ENCODE data around the gene SLC12A9.

SLC12A9 gene

GRCh38 chr7:100893318-100893895, 40.9 kb downstream of the SLC12A9 start:
- H3K9me3 ChIP-seq (ENCODE audit: insufficient read depth, low read depth, low read length), result no peaks in the 10 kb centered on the region
- no peaks in the 10 kb centered on the region for H3K27me3 ChIP-seq (ENCODE audit: insufficient read depth, low read length, poor library complexity, severe bottlenecking)
- H3F3A ChIP-seq (ENCODE audit: low read depth), result no peaks in the 10 kb centered on the region
- peaks cover 1% of the 10 kb centered on the region; the same call in 1 of the 2 replicates for H3K79me2 ChIP-seq (ENCODE audit: insufficient read depth, low read length)
- no peak for TF ChIP-seq EZH2phosphoT487 (IDR thresholded peaks at IDR 0.05; ENCODE audit: borderline replicate concordance)
- TF ChIP-seq CTCF (conservative IDR thresholded peaks at IDR 0.05; ENCODE audit: low read length), result no peak
- no peak overlapping the region for H2AFZ ChIP-seq (ENCODE audit: low read length)
- peaks cover 14% of the 10 kb centered on the region for H3K4me1 ChIP-seq (ENCODE audit: insufficient read depth, low read length, poor library complexity, severe bottlenecking)
- H3K9ac ChIP-seq (ENCODE audit: low read depth, low read length, poor library complexity, severe bottlenecking), result no peak overlapping the region
- no peak overlapping the region for H3K4me2 ChIP-seq (ENCODE audit: low read depth, low read length, poor library complexity, severe bottlenecking)
- peaks cover 6% of the 10 kb centered on the region; the same call in 1 of the 2 replicates for H3K36me3 ChIP-seq (ENCODE audit: insufficient read depth, low read length)
- H4K20me1 ChIP-seq (ENCODE audit: insufficient read depth, low read length, poor library complexity, severe bottlenecking), result no peaks in the 10 kb centered on the region
- no peak overlapping the region for H3K4me3 ChIP-seq (ENCODE audit: low read length, poor library complexity, severe bottlenecking)
- no peaks in the 10 kb centered on the region for H3K9me2 ChIP-seq (replicated peaks; ENCODE audit: low read depth, low read length)

GRCh38 chr7:100893910-100894721, 41.6 kb downstream of the SLC12A9 start:
- H3K79me2 ChIP-seq (ENCODE audit: insufficient read depth, low read length), result no peaks in the 10 kb centered on the region; the same call in 1 of the 2 replicates
- no peaks in the 10 kb centered on the region for H3F3A ChIP-seq (ENCODE audit: low read depth)
- no peaks in the 10 kb centered on the region for H4K20me1 ChIP-seq (ENCODE audit: insufficient read depth, low read length, poor library complexity, severe bottlenecking)
- TF ChIP-seq EZH2phosphoT487 (IDR thresholded peaks at IDR 0.05; ENCODE audit: borderline replicate concordance), result no peak
- H3K9me3 ChIP-seq (ENCODE audit: insufficient read depth, low read depth, low read length), result no peaks in the 10 kb centered on the region
- H3K27me3 ChIP-seq (ENCODE audit: insufficient read depth, low read length, poor library complexity, severe bottlenecking), result no peaks in the 10 kb centered on the region
- H3K9me2 ChIP-seq (replicated peaks; ENCODE audit: low read depth, low read length), result no peaks in the 10 kb centered on the region
- no peak overlapping the region for H2AFZ ChIP-seq (ENCODE audit: low read length)
- H3K4me3 ChIP-seq (ENCODE audit: low read length, poor library complexity, severe bottlenecking), result no peak overlapping the region
- H3K4me2 ChIP-seq (ENCODE audit: low read depth, low read length, poor library complexity, severe bottlenecking), result no peak overlapping the region
- H3K4me1 ChIP-seq (ENCODE audit: insufficient read depth, low read length, poor library complexity, severe bottlenecking), result peaks cover 9% of the 10 kb centered on the region
- H3K36me3 ChIP-seq (ENCODE audit: insufficient read depth, low read length), result no peaks in the 10 kb centered on the region; the same call in 1 of the 2 replicates
- no peak overlapping the region for H3K9ac ChIP-seq (ENCODE audit: low read depth, low read length, poor library complexity, severe bottlenecking)

- H3K4me1 ChIP-seq (ENCODE audit: insufficient read depth, low read length, poor library complexity, severe bottlenecking), result peaks cover 4% of the 10 kb centered on the region
- H2AFZ ChIP-seq (ENCODE audit: low read length), result no peak overlapping the region
- H4K20me1 ChIP-seq (ENCODE audit: insufficient read depth, low read length, poor library complexity, severe bottlenecking), result no peaks in the 10 kb centered on the region
- H3K4me2 ChIP-seq (ENCODE audit: low read depth, low read length, poor library complexity, severe bottlenecking), result no peak overlapping the region
- no peaks in the 10 kb centered on the region for H3K9me3 ChIP-seq (ENCODE audit: insufficient read depth, low read depth, low read length)
- no peaks in the 10 kb centered on the region for H3K79me2 ChIP-seq (ENCODE audit: insufficient read depth, low read length)
- H3K4me3 ChIP-seq (ENCODE audit: low read length, poor library complexity, severe bottlenecking), result no peak overlapping the region
- no peaks in the 10 kb centered on the region for H3K27me3 ChIP-seq (ENCODE audit: insufficient read depth, low read length, poor library complexity, severe bottlenecking)
- no peaks in the 10 kb centered on the region for H3K9me2 ChIP-seq (replicated peaks; ENCODE audit: low read depth, low read length)
- H3K36me3 ChIP-seq (ENCODE audit: insufficient read depth, low read length), result no peaks in the 10 kb centered on the region
- H3K9ac ChIP-seq (ENCODE audit: low read depth, low read length, poor library complexity, severe bottlenecking), result no peak overlapping the region
- no peaks in the 10 kb centered on the region for H3F3A ChIP-seq (ENCODE audit: low read depth)
- no peak for TF ChIP-seq EZH2phosphoT487 (IDR thresholded peaks at IDR 0.05; ENCODE audit: borderline replicate concordance)
- TF ChIP-seq CTCF (conservative IDR thresholded peaks at IDR 0.05; ENCODE audit: low read length), result peak; percentile 75
Measured at GRCh38 chr7:100894860-100895700, 42.6 kb downstream of the SLC12A9 start.

All from Loucy (cell line).